KOPT-K1 (cell line): Measurements from ENCODE around the gene UBE2Q2.

Experiments used
- H3K27ac ChIP-seq: fragments of 200-600 bp; sonication (generic); 2 replicates; pipeline ENCODE4 v1.5.1; 2016; ENCODE audit warnings: antibody characterized with exemption, mild to moderate bottlenecking, low read depth, low read length; ENCODE audit not compliant: poor library complexity, severe bottlenecking
- H3K36me3 ChIP-seq: fragments of 200-600 bp; sonication (generic); 2 replicates; pipeline ENCODE4 v1.5.1; 2017; ENCODE audit warnings: antibody characterized with exemption, mild to moderate bottlenecking, low read length, moderate library complexity; ENCODE audit not compliant: insufficient read depth
- H3K9me3 ChIP-seq: fragments of 200-600 bp; sonication (generic); 2 replicates; pipeline ENCODE4 v1.5.1; 2017; ENCODE audit warnings: antibody characterized with exemption, low read length, mild to moderate bottlenecking; ENCODE audit not compliant: insufficient read depth, poor library complexity, severe bottlenecking

Gene UBE2Q2

GRCh38 chr15:75817138-75817935 lies 25.9 kb upstream of the UBE2Q2 start:
- Histone ChIP-seq H3K27ac (no peak overlapping the region), H3K9me3 (no peaks in the 10 kb centered on the region), H3K36me3 (no peaks in the 10 kb centered on the region)

DNA sequence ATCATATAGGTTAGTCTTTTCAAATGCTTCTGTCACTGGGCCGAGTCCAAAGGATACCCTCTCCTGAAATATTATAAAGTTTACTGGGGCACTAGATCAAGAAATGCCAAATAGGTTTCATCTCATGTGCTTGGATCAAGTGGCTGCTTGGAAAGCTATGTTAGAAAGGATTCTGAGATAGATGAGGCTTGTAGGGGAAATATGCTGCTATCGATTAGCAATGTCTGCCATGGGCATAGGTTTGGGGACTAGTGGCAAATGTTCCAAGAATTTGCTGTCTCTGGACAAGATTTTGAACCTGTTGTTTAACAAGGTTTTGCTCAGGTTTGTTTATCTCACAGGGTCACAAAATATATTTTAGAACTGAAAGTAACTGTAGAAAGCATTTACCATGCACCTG lies 23.0 kb upstream of the UBE2Q2 start:
- no peaks in the 10 kb centered on the region for H3K36me3 ChIP-seq
- H3K9me3 ChIP-seq: no peaks in the 10 kb centered on the region
- H3K27ac ChIP-seq: no peak overlapping the region

DNA sequence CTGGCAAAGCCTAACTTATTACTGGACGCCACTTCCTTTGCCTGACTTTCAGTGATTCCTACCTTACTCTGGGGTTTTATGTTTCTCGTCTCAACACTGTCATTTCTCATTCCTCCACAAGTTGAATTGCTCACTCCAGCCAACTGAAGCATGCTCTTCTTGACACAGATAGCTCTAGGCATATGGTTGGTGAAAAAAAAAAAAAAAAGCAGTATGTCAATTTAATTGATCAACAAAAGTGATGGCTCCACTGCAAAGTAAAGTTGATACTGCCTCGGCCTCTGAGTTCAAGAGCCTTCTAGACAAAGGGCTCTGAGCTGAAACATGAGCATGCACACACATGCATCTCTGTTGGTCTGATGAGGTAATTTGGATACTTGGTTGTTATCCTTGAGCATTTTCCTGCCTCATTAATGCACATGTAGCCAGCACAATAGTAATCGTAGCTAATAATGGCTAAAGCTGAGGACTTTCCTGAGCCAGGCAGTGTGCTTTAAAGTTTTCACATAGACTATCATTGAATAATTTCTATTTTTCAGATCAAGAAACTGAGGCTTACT lies 21.4 kb upstream of the UBE2Q2 start:
- H3K27ac ChIP-seq: no peak overlapping the region
- H3K9me3 ChIP-seq: no peaks in the 10 kb centered on the region
- H3K36me3 ChIP-seq: no peaks in the 10 kb centered on the region

GRCh38 chr15:75822685-75823278 lies 20.5 kb upstream of the UBE2Q2 start:
- no peaks in the 10 kb centered on the region for H3K9me3 ChIP-seq
- no peak overlapping the region for H3K27ac ChIP-seq
- H3K36me3 ChIP-seq: no peaks in the 10 kb centered on the region

GRCh38 chr15:75823860-75824613 lies 19.2 kb upstream of the UBE2Q2 start:
- Histone ChIP-seq H3K9me3 (no peaks in the 10 kb centered on the region), H3K36me3 (no peaks in the 10 kb centered on the region), H3K27ac (no peak overlapping the region)

DNA sequence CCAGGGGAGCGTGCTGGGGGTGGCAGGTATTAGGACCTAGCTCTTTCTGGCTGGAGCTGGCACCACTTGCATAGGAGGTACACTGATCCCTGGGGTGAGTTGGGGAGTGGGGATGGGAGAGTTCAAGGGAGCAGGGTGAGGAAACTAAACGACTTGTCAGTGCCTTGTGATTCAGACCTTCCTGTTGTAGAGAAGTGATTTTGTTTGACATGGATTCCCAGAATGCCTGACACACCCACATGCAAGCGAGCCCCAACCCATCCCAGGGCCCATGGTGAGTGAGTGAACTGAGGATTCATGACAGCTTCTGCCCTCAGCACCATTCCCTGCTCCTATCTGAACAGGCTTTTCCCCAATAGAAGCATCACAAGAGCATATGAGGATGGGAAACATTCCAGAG lies 15.6 kb upstream of the UBE2Q2 start:
- Histone ChIP-seq H3K9me3 (no peaks in the 10 kb centered on the region), H3K27ac (no peak overlapping the region)

GRCh38 chr15:75828429-75828828 lies 14.8 kb upstream of the UBE2Q2 start:
- H3K27ac ChIP-seq: no peak overlapping the region
- H3K9me3 ChIP-seq: no peaks in the 10 kb centered on the region

More for the DNA sequence above, 15.6 kb upstream of the UBE2Q2 start:
- no peaks in the 10 kb centered on the region for H3K36me3 ChIP-seq

DNA sequence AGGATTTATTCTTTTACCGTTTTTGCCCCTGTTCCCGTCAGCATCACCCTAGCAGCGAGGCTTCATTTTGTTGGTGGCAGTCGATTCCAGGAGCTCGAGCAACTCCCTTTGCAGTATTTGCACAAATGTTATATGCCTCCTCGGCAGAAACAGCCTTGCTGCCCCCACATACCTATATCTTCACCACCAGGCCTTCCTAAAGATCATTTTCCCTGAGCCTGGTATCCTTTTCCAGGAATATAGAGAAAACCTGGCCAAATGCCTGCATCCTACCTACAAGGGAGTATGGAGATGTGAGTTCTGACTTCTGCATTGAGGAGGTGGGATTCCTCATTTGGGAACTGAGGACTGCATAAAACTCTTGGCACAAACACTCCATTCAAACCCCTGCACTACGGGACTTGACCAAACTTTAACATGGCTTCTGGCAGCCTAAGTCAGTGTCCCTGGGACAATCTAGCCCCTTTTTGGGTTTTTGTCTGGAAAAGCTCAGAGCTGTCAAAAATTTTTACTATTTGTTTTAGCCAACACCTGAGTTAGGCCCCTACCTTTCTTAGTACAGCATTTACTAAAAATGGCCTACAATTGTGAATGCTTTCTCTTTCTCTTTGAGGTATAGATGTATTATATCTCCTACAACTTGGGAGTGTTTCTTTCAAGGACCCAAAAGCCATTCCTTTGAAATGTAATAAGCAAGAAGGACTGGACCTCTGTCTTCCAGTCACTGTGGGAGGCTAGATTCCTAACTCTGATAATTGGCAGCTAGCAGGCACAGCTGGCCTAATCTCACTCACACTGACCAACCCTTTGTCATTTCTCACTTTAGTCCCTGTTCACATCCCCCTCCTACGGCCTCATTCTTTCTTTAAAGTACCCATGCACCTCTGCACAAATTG lies 12.1 kb upstream of the UBE2Q2 start:
- Histone ChIP-seq H3K27ac (no peak overlapping the region), H3K9me3 (no peaks in the 10 kb centered on the region), H3K36me3 (no peaks in the 10 kb centered on the region)

More at GRCh38 chr15:75828429-75828828, 14.8 kb upstream of the UBE2Q2 start:
- H3K36me3 ChIP-seq: no peaks in the 10 kb centered on the region

DNA sequence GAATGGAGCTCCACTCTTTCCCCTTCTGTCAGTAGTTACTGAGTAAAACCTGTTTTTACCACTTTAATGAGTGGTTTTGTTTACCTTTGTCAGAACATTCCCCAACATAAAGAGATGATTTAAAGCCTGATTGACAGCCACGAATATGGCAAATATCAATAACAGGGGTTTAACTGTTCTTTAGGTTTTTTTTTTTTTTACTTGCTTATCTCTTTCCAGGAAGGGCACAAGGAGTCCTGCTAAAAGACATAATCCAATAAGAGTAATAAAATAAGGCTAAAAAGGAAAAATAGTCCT lies 11.5 kb upstream of the UBE2Q2 start:
- Histone ChIP-seq H3K9me3 (no peaks in the 10 kb centered on the region), H3K27ac (no peak overlapping the region), H3K36me3 (no peaks in the 10 kb centered on the region)

DNA sequence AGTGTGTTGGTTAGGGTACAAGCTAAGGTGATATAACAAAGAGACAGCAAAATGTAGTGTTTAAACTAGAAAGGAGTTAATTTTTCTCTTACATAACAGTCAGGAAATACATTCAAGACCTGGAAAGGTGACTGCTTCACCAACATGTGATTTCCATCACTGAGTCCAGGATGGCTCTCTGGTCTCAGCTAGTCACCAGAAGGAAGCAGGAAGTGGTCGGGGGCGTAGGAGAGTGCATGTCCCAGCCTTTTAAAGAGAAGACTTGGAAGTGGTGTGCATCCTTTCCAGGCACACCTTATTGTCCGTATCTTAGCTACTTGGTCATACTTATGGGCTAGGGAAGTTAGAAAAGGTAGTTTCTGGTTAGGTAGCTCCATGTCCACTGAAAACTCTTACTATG lies 11.1 kb upstream of the UBE2Q2 start:
- no peaks in the 10 kb centered on the region for H3K36me3 ChIP-seq
- no peaks in the 10 kb centered on the region for H3K9me3 ChIP-seq
- H3K27ac ChIP-seq: no peak overlapping the region

- Histone ChIP-seq H3K27ac (no peak overlapping the region), H3K36me3 (no peaks in the 10 kb centered on the region), H3K9me3 (no peaks in the 10 kb centered on the region)
Observed at GRCh38 chr15:75834021-75834420, 9.2 kb upstream of the UBE2Q2 start.

- no peak overlapping the region for H3K27ac ChIP-seq
- H3K36me3 ChIP-seq: no peaks in the 10 kb centered on the region
- H3K9me3 ChIP-seq: no peaks in the 10 kb centered on the region
Observed at GRCh38 chr15:75835990-75836958, 7.0 kb upstream of the UBE2Q2 start.

DNA sequence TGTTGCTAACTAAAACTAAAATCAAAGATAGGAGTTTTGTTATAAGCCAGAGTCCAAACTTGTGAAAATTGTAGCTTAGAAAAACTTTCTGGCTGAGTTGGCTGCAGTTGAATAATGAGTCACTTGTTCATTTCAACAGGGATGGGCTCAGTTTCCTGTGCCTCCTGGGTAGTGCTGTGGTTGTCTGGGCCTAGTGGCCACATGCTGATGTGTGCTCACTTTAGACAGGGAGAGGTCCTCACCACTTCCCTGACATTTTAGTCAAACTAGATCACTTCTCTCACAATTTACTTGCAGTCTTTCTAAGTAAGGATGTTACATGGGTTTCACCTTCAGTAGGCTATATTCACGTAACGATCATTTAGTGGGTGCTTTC lies 6.3 kb upstream of the UBE2Q2 start:
- Histone ChIP-seq H3K27ac (no peak overlapping the region), H3K9me3 (no peaks in the 10 kb centered on the region), H3K36me3 (no peaks in the 10 kb centered on the region)

- no peaks in the 10 kb centered on the region for H3K9me3 ChIP-seq
- no peak overlapping the region for H3K27ac ChIP-seq
- H3K36me3 ChIP-seq: no peaks in the 10 kb centered on the region
Observed at GRCh38 chr15:75840659-75841058, 2.6 kb upstream of the UBE2Q2 start.
